ENCODE results near the gene ALKBH3. TPM values are rescaled to one million over a fixed set of nuclear protein-coding genes. Genes with fewer than 3 reads are reported as not detected.

ALKBH3 gene
- total and polyA plus RNA-seq, 5 donors = 15.1 to 18.6 (median 17.4) TPM

GRCh38 chr11:43969543-43969942 lies 88.9 kb downstream of the ALKBH3 start:
- no peaks in the 10 kb centered on the region for H3K9me3 ChIP-seq (ENCODE audit: control insufficient read depth, low read length)
- WGBS = 9% methylated on average over 4 of the region's 4 CpGs
- no peak overlapping the region for H3K27ac ChIP-seq (ENCODE audit: low read length)
- peaks cover 1% of the 10 kb centered on the region for H3K4me1 ChIP-seq (ENCODE audit: control insufficient read depth, insufficient read depth, low read length)
- DNase-seq (peak; percentile 62 to 85 (median 76)), ATAC-seq (peak; percentile 72 to 80)
- H3K27me3 ChIP-seq (ENCODE audit: control insufficient read depth, insufficient read depth) = no peaks in the 10 kb centered on the region
- intact Hi-C loops (cut with DNase I) = no loop called here
- no peak overlapping the region for H3K4me3 ChIP-seq (ENCODE audit: low read length)

Other genes with a start within 250 kb of the ALKBH3 start
- gene HSD17B12, start 200.1 kb upstream of the ALKBH3 start, total RNA-seq = 100 to 1,000 TPM; 102 to 147 (median 112) TPM
- 69.1 TPM for gene HSD17B12, start 200.1 kb upstream of the ALKBH3 start, polyA plus RNA-seq
- gene C11orf96, start 61.8 kb downstream of the ALKBH3 start, total RNA-seq = 100 to 1,000 TPM in 1 of 4 donors, 10 to 100 TPM in 3; 26.5 to 107 (median 36.5) TPM
- 68.0 TPM for gene C11orf96, start 61.8 kb downstream of the ALKBH3 start, polyA plus RNA-seq
- gene ACCSL, start 167.2 kb downstream of the ALKBH3 start, total RNA-seq = not detected
- not detected for gene ACCSL, start 167.2 kb downstream of the ALKBH3 start, polyA plus RNA-seq
- 10 to 100 TPM; 11.4 to 18.8 (median 14.2) TPM for gene ACCS, start 185.4 kb downstream of the ALKBH3 start, total RNA-seq
- gene ACCS, start 185.4 kb downstream of the ALKBH3 start, polyA plus RNA-seq = 19.3 TPM
- gene EXT2, start 214.8 kb downstream of the ALKBH3 start, total RNA-seq = 10 to 100 TPM; 32.5 to 41.5 (median 35.3) TPM
- gene EXT2, start 214.8 kb downstream of the ALKBH3 start, polyA plus RNA-seq = 21.1 TPM